Neutrophil (primary cell): ENCODE measurements around the gene PLCL1.

Experiments used
- H3K27ac ChIP-seq: fragments of 200-600 bp; sonication (generic); 2 replicates; pipeline ENCODE4 v1.5.1; 2016; ENCODE audit warnings: mild to moderate bottlenecking, moderate library complexity
- H3K27me3 ChIP-seq: fragments of 200-600 bp; sonication (generic); 2 replicates; pipeline ENCODE4 v1.6.0; 2016; ENCODE audit warnings: mild to moderate bottlenecking
- H3K36me3 ChIP-seq: fragments of 200-600 bp; sonication (generic); 2 replicates; pipeline ENCODE4 v1.5.1; 2017
- H3K4me1 ChIP-seq, 2 experiments: fragments of 200-600 bp in 1 of 2; sonication (generic) in 1 of 2; 1 replicate in 1 of 2; 2 replicates in 1 of 2; pipeline versions ENCODE4 v1.5.1 to v1.6.1; 2013 to 2016; ENCODE audit warnings: low read depth in 1 of 2, low read length in 1 of 2, mild to moderate bottlenecking in 1 of 2, moderate library complexity in 1 of 2; ENCODE audit not compliant: control insufficient read depth in 1 of 2, insufficient read depth in 1 of 2
- H3K4me3 ChIP-seq, 2 experiments: fragments of 200-600 bp in 1 of 2; sonication (generic) in 1 of 2; 1 replicate in 1 of 2; 2 replicates in 1 of 2; pipeline ENCODE4 v1.5.1; 2013 to 2016; ENCODE audit warnings: low read depth in 1 of 2, low read length in 1 of 2, mild to moderate bottlenecking in 1 of 2, moderate library complexity in 1 of 2
- H3K9me3 ChIP-seq: fragments of 200-600 bp; sonication (generic); 2 replicates; pipeline ENCODE4 v1.5.1; 2016
- TF ChIP-seq, protein P1 (sequence below): fragments of 200-600 bp; sonication (generic); IDR thresholded peaks from 2 replicates; pipeline ENCODE4 v1.5.1; 2016; ENCODE audit warnings: antibody characterized with exemption

Gene PLCL1

DNA sequence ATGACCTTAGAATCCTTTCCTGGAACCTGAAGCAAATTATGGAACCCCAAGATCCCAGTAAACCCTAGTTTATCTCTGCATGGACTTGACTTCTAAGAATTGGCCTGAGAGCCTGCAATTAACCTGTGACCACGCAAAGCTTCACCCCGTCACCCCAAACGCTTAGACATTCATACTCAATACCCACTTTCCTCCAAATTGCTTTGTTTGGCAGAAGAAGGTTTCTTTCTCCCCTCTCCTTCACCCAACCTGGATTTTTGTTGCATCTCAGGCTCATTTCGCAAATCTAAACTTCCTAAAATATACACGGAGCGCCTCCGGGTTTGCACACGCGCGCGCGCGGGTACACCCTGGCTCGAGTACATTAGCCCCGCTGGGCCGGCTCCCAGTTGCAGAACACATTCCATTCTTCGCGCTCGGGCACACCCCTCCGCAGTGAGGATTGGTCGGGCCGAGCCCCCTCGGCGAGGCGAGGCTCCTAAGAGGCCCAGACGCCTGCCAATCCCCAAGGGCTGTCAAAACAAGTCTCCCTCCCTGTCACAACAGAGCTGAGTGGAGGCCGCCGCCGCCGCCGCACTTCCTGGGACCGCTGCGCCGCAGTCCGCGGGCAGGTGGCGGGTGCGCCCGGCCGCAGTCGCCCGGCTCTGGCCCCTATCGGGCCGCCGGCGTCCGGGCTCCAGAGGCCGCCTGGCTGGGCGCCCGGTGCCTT, at the start of gene PLCL1:
PLCL1 (plus strand) TSS at position 545 of the 709 bp plus-strand sequence.
- Histone ChIP-seq H3K27ac (peak within 1 kb of the TSS; percentile 9), H3K9me3 (no peaks in the 10 kb centered on the region), H3K36me3 (no peaks in the 10 kb centered on the region), H3K27me3 (peaks cover 99% of the 10 kb centered on the region), H3K4me3 (peak within 1 kb of the TSS; percentile 46 to 65), H3K4me1 (peaks cover 14 to 33% of the 10 kb centered on the region in 2 experiments)
- TF ChIP-seq, protein P1, sequence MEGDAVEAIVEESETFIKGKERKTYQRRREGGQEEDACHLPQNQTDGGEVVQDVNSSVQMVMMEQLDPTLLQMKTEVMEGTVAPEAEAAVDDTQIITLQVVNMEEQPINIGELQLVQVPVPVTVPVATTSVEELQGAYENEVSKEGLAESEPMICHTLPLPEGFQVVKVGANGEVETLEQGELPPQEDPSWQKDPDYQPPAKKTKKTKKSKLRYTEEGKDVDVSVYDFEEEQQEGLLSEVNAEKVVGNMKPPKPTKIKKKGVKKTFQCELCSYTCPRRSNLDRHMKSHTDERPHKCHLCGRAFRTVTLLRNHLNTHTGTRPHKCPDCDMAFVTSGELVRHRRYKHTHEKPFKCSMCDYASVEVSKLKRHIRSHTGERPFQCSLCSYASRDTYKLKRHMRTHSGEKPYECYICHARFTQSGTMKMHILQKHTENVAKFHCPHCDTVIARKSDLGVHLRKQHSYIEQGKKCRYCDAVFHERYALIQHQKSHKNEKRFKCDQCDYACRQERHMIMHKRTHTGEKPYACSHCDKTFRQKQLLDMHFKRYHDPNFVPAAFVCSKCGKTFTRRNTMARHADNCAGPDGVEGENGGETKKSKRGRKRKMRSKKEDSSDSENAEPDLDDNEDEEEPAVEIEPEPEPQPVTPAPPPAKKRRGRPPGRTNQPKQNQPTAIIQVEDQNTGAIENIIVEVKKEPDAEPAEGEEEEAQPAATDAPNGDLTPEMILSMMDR, result no peak

DNA sequence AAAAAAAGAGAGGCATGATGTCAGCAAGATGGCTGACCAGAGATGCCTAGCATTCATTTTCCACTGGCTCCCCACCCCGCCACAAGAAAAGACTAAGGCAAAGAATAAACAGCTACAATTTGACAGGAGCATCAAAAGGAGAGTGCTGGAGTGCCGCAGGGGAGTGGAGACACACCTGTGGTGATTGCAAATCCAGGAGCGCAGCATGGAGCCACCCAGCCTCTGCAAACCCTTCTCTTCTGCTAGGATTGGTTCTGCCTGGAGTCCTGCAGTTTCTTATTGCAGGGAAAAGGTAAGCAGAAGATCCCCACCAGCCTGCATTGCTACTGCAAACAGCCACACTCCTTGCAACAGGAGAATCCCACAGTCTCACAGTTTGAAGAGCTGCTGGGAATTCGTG, 45.4 kb upstream of the PLCL1 start:
- no peak overlapping the region for H3K27ac ChIP-seq
- H3K27me3 ChIP-seq, result no peaks in the 10 kb centered on the region
- no peaks in the 10 kb centered on the region for H3K36me3 ChIP-seq
- TF ChIP-seq, protein P1, result no peak
- H3K4me1 ChIP-seq, result no peaks in the 10 kb centered on the region
- H3K4me3 ChIP-seq, result no peak overlapping the region
- H3K9me3 ChIP-seq, result peaks cover 8% of the 10 kb centered on the region

DNA sequence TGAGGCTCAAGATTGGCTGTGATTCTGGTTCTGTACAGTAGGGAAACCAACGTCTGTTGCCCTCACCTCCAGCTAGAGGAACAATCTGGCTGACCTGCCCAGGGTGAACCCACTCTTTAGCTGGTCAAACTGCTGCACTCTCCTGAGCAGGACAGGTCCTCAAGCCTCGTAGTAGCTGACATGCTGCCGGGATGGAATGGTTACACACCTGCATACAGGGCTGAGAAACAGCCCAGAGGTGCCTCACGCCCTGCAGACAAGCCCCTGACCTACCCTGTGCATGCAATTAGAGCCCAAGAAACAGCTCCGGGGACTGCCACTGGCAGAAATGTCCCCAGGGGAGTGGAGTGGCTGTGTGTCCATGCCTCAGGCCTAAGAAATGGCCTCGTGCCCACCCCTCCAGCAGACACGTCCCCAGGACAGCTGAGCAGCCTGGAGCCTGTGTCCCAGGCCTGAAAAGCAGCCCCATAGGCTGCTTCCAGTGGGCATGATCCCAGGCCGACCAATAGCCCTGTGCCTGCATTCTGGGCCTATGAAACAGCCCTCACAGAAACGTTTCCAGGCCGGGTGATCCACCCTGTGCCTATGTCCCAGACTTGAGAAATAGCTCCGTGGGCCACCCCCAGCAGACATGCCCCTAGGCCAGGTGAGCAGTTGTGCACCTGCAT, 44.6 kb upstream of the PLCL1 start:
- H3K9me3 ChIP-seq, result peaks cover 8% of the 10 kb centered on the region
- no peaks in the 10 kb centered on the region for H3K36me3 ChIP-seq
- no peak overlapping the region for H3K4me3 ChIP-seq
- H3K27ac ChIP-seq, result no peak overlapping the region
- no peaks in the 10 kb centered on the region for H3K27me3 ChIP-seq
- H3K4me1 ChIP-seq, result no peaks in the 10 kb centered on the region
- TF ChIP-seq, protein P1, result no peak

DNA sequence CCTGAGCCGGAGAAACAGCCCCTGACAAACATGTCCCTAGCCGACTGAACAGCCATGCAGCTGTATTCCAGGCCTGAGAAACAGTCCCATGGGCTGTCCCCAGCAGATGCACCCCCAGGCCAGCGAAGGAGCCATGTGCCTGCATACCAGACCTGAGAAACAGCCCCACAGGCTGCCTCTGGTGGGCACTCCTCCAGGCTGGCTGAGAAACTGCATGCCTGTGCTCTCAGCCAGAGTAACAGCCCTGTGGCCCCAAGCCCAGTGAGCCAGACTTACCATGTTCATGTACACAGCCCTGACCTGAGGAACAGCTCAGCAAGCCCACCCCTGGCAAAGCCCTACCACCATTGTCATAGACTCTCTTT, 44.1 kb upstream of the PLCL1 start:
- Histone ChIP-seq H3K27me3 (no peaks in the 10 kb centered on the region), H3K4me3 (no peak overlapping the region), H3K4me1 (no peaks in the 10 kb centered on the region), H3K9me3 (peaks cover 8% of the 10 kb centered on the region), H3K36me3 (no peaks in the 10 kb centered on the region), H3K27ac (no peak overlapping the region)
- TF ChIP-seq, protein P1, result no peak

DNA sequence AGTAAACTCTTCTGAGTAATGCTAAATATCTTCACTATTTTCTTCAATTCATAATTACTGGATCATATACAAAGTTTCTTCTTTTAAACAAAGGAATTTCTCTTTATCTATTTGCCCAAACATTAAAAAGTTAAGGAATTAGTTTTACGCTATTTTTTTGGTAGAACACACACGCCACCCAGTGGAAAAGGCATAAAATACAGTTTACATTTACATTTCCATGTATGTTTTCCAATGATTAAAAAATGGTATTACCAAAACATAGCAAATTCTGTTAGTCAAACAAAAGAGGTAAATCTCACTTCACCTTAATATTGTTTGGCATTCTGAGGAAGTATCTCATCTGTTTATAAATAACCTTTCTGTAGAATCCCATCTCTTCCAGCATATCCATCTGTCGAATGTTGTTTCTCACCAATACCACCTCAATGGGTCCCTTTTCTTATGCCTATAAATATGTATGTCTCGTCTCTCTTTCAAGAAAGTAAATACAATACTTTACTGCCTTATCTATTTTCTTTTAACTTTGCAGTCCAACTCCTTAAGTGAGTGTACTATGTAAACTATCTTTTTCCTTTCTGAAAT, 26.5 kb upstream of the PLCL1 start:
- Histone ChIP-seq H3K27ac (no peak overlapping the region), H3K36me3 (no peaks in the 10 kb centered on the region), H3K9me3 (no peaks in the 10 kb centered on the region), H3K4me3 (no peak overlapping the region), H3K27me3 (no peaks in the 10 kb centered on the region), H3K4me1 (no peaks in the 10 kb centered on the region)
- TF ChIP-seq, protein P1, result peak; percentile 32
